T47D (cell line): ENCODE results near the gene TPMT.
"Not testable (repeated sequence)": the region's sequence is repeated elsewhere in the genome, so short reads cannot be mapped to it uniquely, and the experiment has no call there.

Experiments
- DNase-seq, 2 experiments: peaks; one replicate each; pipeline versions ENCODE4 v3.0.0 to v3.0.0-alpha.2; 2011 to 2012; ENCODE audit warnings: low read depth in 1 of 2, low spot score in 1 of 2
- JUND ChIP-seq: IDR thresholded peaks from 2 replicates; pipeline ENCODE4 v1.6.1; 2012; ENCODE audit warnings: low read depth
- in situ Hi-C: cut with HindIII; loops from 2 replicates; pipeline ENCODE4 v1.10.0; 2016; ENCODE audit warnings: low sequenced_read_pairs, low pct_unique_long_range_greater_than_20kb

TPMT gene

GRCh38 chr6:18171871-18172270, 17.0 kb upstream of the TPMT start:
- in situ Hi-C loops = no loop called here
- no peak for DNase-seq
- TF ChIP-seq JUND = no peak

GRCh38 chr6:18168264-18168663, 13.4 kb upstream of the TPMT start:
- in situ Hi-C loops = no loop called here
- no peak for TF ChIP-seq JUND
- DNase-seq = no peak

- no peak for TF ChIP-seq JUND
- in situ Hi-C loops = no loop called here
- no peak for DNase-seq
These were observed 11.6 kb upstream of the TPMT start for GRCh38 chr6:18166312-18167036.

- no peak for DNase-seq
- no peak for TF ChIP-seq JUND
- in situ Hi-C loops = no loop called here
These were observed 10.9 kb upstream of the TPMT start for GRCh38 chr6:18165751-18166150.

- no peak for DNase-seq
- no peak for TF ChIP-seq JUND
- in situ Hi-C loops = no loop called here
These were observed 7.5 kb upstream of the TPMT start for GRCh38 chr6:18162401-18162800.

- DNase-seq = no peak
- no peak for TF ChIP-seq JUND
- in situ Hi-C loops = no loop called here
These were observed 6.6 kb upstream of the TPMT start for GRCh38 chr6:18161431-18161830.

- DNase-seq = no peak
- in situ Hi-C loops = no loop called here
These were observed 6.0 kb upstream of the TPMT start for GRCh38 chr6:18160911-18161310.

GRCh38 chr6:18155864-18156421, 1.1 kb upstream of the TPMT start:
- no peak for TF ChIP-seq JUND
- DNase-seq = peak; percentile 86 to 95
- in situ Hi-C loops = no loop called here

More at GRCh38 chr6:18160911-18161310, 6.0 kb upstream of the TPMT start:
- no peak for TF ChIP-seq JUND

GRCh38 chr6:18155150-18155863, 430 bp upstream of the TPMT start, which contains the start of gene KDM1B:
KDM1B (plus strand) TSS chr6:18155422; CDS start chr6:18159896, 4,474 bp downstream.
- DNase-seq = peak; percentile 97 to 99
- in situ Hi-C loops = no loop called here
- TF ChIP-seq JUND = no peak

- in situ Hi-C loops = no loop called here
- TF ChIP-seq JUND = no peak
- no peak for DNase-seq
These were observed 1.6 kb downstream of the TPMT start for GRCh38 chr6:18153311-18153703.

- no peak for DNase-seq
- in situ Hi-C loops = no loop called here
- TF ChIP-seq JUND = no peak
These were observed 3.1 kb downstream of the TPMT start for GRCh38 chr6:18151801-18152200.

- DNase-seq, in situ Hi-C loops: not testable (repeated sequence)
These were observed 3.5 kb downstream of the TPMT start for GRCh38 chr6:18151391-18151790.
